GM10847 (cell line): ENCODE results near the gene ARMC9.

ENCODE experiments used
- POLR2A ChIP-seq: IDR thresholded peaks from 2 replicates; pipeline ENCODE4 v1.6.1; 2011; ENCODE audit not compliant: insufficient read length; ENCODE audit errors: extremely low read depth

ARMC9 gene

DNA sequence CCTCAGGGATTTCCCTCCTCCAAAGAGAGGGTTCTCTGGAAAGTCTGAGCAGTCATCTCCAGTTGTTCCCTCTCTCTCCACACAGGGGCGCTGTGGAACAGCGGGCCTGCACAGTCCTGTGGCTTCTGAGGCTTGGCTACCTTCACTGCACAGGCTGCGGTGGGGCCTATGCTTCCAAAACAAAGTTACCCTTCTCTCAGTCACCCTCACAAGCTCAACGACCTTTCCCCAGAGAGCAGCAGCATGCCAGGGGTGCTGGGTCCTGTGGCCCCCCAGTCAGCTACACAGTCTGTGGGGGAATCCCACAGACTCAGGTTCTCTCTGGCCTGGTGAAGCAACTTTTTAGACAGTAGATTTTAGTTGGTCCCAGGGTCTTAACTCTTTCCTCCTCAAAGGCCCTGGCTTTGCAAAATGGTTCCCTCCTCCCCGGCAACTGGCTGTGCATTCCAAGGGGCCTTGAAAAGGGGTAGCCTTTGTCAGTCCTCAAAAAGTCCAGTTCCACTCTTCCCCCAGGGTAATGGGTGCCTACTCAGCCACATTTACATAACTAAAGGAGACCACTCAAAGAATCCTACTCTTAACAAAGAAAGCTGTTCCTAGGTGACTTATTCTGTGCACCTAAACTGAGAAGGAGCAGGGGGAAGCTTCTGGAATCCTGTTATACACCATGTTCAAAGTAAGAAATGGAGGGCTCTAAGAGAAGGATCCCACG, 212.0 kb downstream of the ARMC9 start:
- TF ChIP-seq POLR2A = no peak

GRCh38 chr2:231411237-231411636, 212.8 kb downstream of the ARMC9 start:
- no peak for TF ChIP-seq POLR2A

DNA sequence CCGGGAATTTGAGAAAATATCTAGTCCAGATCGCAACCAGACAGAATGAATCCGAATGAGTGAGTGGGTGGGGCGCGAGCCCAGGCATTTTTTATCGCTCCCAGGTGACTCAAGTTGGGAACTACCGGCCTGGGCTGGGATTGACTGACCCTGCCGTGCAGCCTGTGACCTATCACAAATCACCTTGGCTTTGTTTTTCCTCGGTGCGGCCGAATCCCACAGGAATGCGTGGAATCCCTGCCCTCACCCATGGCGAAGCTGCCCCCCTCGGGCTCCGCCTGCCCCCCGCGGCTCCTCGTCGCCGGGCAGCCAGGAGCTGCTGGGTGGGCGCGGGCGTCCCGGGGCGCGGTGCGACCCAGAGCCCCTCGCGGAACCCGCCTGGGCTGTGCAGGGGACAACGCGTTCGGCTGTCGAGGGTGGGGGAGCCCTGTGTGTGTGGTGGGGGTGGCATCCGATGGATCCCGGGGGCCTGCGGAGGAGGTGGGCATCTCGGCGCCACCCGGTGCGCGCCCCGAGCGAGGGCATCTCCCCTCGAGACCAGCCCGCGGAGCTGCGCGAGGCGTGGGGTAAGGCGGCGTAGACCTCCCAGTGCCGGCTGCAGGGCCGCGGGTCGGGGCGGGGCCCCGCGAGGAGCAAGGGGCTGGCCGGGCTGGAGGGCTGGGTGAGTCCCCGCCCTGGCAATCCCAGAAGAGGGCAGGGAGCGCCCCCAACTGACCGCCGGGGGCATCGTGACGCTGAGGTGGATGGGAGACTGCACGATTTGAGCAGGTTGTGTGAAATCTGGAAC, 213.6 kb downstream of the ARMC9 start:
- TF ChIP-seq POLR2A = peak; percentile 30

GRCh38 chr2:231412618-231412963, 214.2 kb downstream of the ARMC9 start:
- no peak for TF ChIP-seq POLR2A

- no peak for TF ChIP-seq POLR2A
These were observed 215.0 kb downstream of the ARMC9 start for GRCh38 chr2:231413456-231413855.

DNA sequence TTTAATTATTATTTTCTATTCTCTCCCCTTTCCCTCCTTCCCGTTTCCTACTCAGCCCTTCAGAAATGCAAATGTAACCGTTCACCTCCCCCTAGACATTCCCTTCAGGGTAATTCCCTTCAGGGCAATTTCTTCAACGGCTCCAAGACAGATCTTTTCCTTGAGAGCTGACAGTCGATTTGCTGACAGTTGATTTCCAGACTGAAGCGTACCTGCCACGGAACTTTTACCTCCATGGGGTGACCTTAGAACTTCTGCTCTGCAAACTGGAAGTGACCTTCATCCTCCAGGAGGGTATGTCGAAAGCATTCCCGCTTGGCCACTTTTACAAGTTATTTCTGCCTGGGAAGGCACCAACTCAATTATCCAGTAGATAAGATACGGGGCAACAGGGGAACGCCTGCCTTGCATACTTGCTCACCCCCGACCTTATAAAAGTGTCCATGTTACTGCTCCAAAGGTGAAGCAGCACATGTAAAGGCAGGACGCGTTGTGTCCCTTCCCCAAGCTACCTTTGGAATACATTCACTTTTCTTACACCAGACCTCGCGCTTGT, 215.6 kb downstream of the ARMC9 start:
- TF ChIP-seq POLR2A = no peak

DNA sequence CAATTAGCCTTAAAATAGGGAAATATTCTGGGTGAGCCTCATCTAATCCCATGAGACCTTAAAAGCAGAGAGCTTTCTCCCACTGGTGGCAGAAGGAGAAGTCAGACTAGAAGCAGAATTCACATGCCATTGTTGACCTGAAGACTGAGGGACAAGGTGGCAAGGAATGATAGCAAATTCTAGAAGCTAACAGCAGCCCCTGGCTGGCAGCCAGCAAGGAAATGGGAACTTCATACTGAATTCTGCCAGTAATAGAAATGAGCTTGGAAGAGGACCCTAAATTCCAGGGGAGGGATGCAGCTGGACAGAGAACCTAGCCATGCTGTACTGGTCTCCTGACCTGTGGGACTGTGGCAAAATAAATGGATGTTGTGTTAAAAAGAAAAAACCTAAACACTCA, 216.6 kb downstream of the ARMC9 start:
- TF ChIP-seq POLR2A = no peak

DNA sequence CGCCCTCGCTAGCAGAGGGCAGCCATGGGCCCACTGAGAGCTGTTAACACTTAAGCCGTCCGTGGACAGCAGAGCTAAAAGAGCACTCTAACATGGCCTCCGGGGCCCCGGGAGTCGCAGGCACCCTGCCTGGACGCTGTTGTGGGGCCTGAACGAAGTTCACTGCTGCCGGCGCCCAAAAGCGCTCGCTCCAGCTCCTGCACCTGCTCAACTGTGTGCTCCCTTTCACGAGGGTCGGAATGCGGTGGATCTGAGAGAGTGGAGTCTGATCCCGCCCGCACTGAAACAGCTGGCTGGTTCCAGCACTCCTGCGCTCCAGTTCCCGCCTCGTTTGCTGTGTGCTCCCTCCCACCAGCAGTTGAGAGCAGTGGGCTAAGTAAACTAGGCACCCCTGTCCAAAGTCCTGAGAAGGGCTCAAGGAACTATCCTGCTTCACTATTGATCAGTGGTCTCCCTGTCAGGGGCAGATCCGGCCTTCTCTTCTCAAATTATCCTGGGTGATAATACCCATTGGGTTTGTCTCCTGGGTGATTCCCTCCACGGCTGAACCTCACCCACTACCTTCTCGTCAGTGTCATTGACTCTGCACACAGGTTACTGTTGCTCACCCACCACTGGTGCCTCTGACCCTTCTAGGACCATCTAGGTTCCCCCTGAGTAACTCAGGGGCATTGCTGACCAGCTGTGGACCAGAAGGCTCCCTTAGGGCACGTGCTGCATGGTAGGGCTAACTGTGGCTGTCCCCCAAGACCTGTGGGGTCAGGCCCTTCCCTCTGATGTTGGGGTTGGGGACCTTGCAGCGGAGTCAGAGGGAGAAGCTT, 220.6 kb downstream of the ARMC9 start:
- TF ChIP-seq POLR2A = no peak

DNA sequence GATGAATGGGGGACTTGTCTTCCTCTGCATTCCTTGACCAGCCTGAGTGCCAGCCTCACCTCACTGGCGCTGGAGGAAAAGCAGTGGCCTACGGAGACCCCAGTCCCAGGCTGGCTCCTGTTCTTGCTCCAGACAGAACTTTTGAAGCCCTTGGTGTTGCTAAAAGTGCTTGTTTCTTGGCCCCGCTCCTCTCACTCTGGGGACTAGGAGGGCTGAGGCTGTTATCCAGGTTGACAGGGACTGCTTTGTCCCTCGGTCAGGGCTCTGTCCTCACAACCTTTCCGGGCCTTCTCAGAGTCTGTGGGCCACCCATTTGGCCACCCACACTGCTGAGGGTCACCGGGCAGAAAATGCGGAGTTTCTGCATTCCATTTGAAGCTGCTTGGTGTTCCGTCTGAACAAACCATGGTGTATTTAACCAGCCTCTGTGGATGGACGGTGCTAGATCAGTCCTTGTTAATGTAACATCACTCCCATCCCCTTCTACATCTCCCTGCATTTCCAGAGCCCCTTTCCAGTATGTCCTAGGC, 222.7 kb downstream of the ARMC9 start:
- TF ChIP-seq POLR2A = no peak

- no peak for TF ChIP-seq POLR2A
These were observed 223.6 kb downstream of the ARMC9 start for GRCh38 chr2:231422056-231422455.

DNA sequence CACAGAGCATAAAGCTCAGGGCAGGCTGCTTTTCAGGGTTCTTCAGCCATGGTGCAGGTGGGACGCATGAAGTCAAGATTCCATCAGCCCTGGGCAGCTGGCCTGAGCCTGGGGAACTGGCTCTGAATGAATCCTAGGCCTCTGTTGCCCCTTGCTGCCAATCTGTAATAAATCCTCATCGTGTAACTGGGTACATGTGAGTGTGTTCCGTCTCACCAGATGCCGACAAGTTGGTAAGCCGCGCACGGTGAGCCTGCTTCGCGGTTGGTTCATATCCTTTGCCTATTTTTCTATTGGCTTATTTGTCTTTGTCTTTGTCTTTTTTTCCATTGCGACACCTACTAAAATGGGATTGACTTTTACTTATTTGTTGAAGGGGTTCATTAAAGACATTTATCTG, 224.7 kb downstream of the ARMC9 start:
- TF ChIP-seq POLR2A = no peak
